Measurements from ENCODE around the gene PRDM7.

GRCh38 chr16:90072442-90073105 is 4.6 kb downstream of the PRDM7 start:
- no peak for TF ChIP-seq POLR2AphosphoS5 (IDR thresholded peaks at IDR 0.05; ENCODE audit: low read depth, low read length)
- TF ChIP-seq SPI1 (IDR thresholded peaks at IDR 0.05; ENCODE audit: low read depth, low read length): no peak
- no peak for TF ChIP-seq POLR2A (IDR thresholded peaks at IDR 0.05; ENCODE audit: low read depth, low read length)
- TF ChIP-seq TAF1 (IDR thresholded peaks at IDR 0.05; ENCODE audit: low read depth, low read length): no peak
